OCI-LY7 (cell line): ENCODE data around the gene MPI. TPM values are rescaled to one million over a fixed set of nuclear protein-coding genes. Genes with fewer than 3 reads are reported as not detected.

Experiments used
- BruUV-seq: library from RNA; stranded (reverse); fragments of 400-500 nt; replicated peaks from 2 replicates; lab custom pipeline; 2021; lab: Mats Ljungman, UMichigan
- CTCF ChIA-PET: fragments of 300-600 bp; sonication (Branson Sonifier 250); formaldehyde crosslinking; loops from one replicate; lab custom pipeline; 2022; ENCODE audit warnings: antibody characterized with exemption; ENCODE audit not compliant: unreplicated experiment; lab: Charles Lee
- POLR2A ChIA-PET: fragments of 300-600 bp; sonication (Branson Sonifier 250); formaldehyde crosslinking; loops from one replicate; lab custom pipeline; 2022; ENCODE audit warnings: antibody characterized with exemption; lab: Charles Lee
- DNase-seq: peaks from one replicate; pipeline ENCODE4 v3.0.0-alpha.2; 2015; ENCODE audit warnings: low spot score
- H2AFZ ChIP-seq: fragments of 200-600 bp; sonication (generic), shearing (Covaris generic); 2 replicates; pipeline ENCODE4 v1.6.1; 2014; ENCODE audit warnings: mild to moderate bottlenecking, antibody characterized with exemption, low read length, moderate library complexity
- H3K27ac ChIP-seq: fragments of 200-600 bp; sonication (generic); 2 replicates; pipeline ENCODE4 v1.5.1; 2014; ENCODE audit warnings: mixed run types, low read depth, mild to moderate bottlenecking, moderate library complexity, low read length, inconsistent platforms; ENCODE audit not compliant: poor library complexity, severe bottlenecking
- H3K36me3 ChIP-seq: fragments of 200-600 bp; sonication (generic); 2 replicates; pipeline ENCODE4 v1.6.1; 2014; ENCODE audit warnings: mild to moderate bottlenecking, antibody characterized with exemption, low read length, moderate library complexity, mixed read lengths; ENCODE audit not compliant: insufficient read depth
- H3K4me1 ChIP-seq: fragments of 200-600 bp; sonication (generic); 2 replicates; pipeline ENCODE4 v1.5.1; 2014; ENCODE audit warnings: mild to moderate bottlenecking, low read length; ENCODE audit not compliant: insufficient read depth, poor library complexity, severe bottlenecking
- H3K4me2 ChIP-seq: fragments of 200-600 bp; sonication (generic); 2 replicates; pipeline ENCODE4 v1.6.1; 2014; ENCODE audit warnings: mild to moderate bottlenecking, low read length
- H3K4me3 ChIP-seq: fragments of 200-600 bp; sonication (generic); 2 replicates; pipeline ENCODE4 v1.5.1; 2014; ENCODE audit warnings: mild to moderate bottlenecking, low read depth, low read length; ENCODE audit not compliant: poor library complexity, severe bottlenecking
- H3K79me2 ChIP-seq: fragments of 200-600 bp; sonication (generic); 2 replicates; pipeline ENCODE4 v1.6.1; 2016; ENCODE audit warnings: low read depth, mild to moderate bottlenecking, low read length, moderate library complexity, mixed read lengths; ENCODE audit not compliant: insufficient read depth
- H3K9me2 ChIP-seq: fragments of 200-600 bp; sonication (generic); 2 replicates; pipeline ENCODE4 v1.6.1; 2016; ENCODE audit warnings: mild to moderate bottlenecking, low read length, mixed read lengths; ENCODE audit not compliant: insufficient read depth
- H3K9me3 ChIP-seq: fragments of 200-600 bp; sonication (generic); 2 replicates; pipeline ENCODE4 v1.6.1; 2014; ENCODE audit warnings: mild to moderate bottlenecking, mixed run types, low read length, mixed read lengths
- H4K20me1 ChIP-seq: fragments of 200-600 bp; sonication (generic); 2 replicates; pipeline ENCODE4 v1.6.1; 2014; ENCODE audit warnings: mild to moderate bottlenecking, antibody characterized with exemption, low read length, moderate library complexity, mixed read lengths; ENCODE audit not compliant: insufficient read depth
- CTCF ChIP-seq: fragments of 200-600 bp; sonication (generic); conservative IDR thresholded peaks from 2 replicates; pipeline ENCODE4 v1.5.1; 2014; ENCODE audit warnings: mild to moderate bottlenecking, antibody characterized with exemption, low read length, moderate library complexity, mixed read lengths
- EZH2phosphoT487 ChIP-seq: fragments of 200-600 bp; sonication (generic); IDR thresholded peaks from 2 replicates; pipeline ENCODE4 v1.6.1; 2018; ENCODE audit warnings: low read depth, borderline replicate concordance, mild to moderate bottlenecking, mixed run types, antibody characterized with exemption, low read length, moderate library complexity, mixed read lengths
- intact Hi-C: fragments of 100-400 bp; cut with micrococcal nuclease; formaldehyde crosslinking; loops from one replicate; pipeline ENCODE4 v1.10.0; 2022; ENCODE audit not compliant: unreplicated experiment
- total RNA-seq, 2 experiments: library from RNA; depleted of rRNA in 1 of 2; stranded (reverse); fragments of >200 nt in 1 of 2; shearing (Covaris generic) in 1 of 2; gene quantifications; 2 replicates each; pipeline ENCODE4 v1.2.3, GENCODE V29; 2014 to 2022

Gene MPI
- total RNA-seq, 2 experiments from 2014 or later: 58.9 to 67.2 TPM

- no peaks in the 10 kb centered on the region for H4K20me1 ChIP-seq
- H3K27ac ChIP-seq: no peak overlapping the region
- H3K36me3 ChIP-seq: peaks cover 61% of the 10 kb centered on the region
- peaks cover 48% of the 10 kb centered on the region for H3K4me1 ChIP-seq
- H3K4me2 ChIP-seq: no peak overlapping the region
- BruUV-seq: no TSS peak
- H3K9me3 ChIP-seq: no peaks in the 10 kb centered on the region
- ChIA-PET POLR2A (interaction anchor here (0.5 to 0.6 kb wide), 3 partner anchors 34 to 345 kb away, joined by 3 to 4 read pairs (median 4); no protein-coding TSS in a partner anchor), CTCF (no interaction called here)
- H3K9me2 ChIP-seq: no peaks in the 10 kb centered on the region
- H3K79me2 ChIP-seq: peaks cover 7% of the 10 kb centered on the region; the same call in 1 of the 2 replicates
- no peak overlapping the region for H2AFZ ChIP-seq
- no peak overlapping the region for H3K4me3 ChIP-seq
- intact Hi-C loops: loop anchor here (5.0 kb wide), 1 partner anchor 266 kb away; no protein-coding TSS in a partner anchor
- TF ChIP-seq EZH2phosphoT487 (no peak), CTCF (no peak)
- DNase-seq: no peak
Measured at GRCh38 chr15:74903676-74904075, 13.8 kb downstream of the MPI start.

GRCh38 chr15:74904190-74904805 is 14.5 kb downstream of the MPI start:
- intact Hi-C loops: loop anchor here (5.0 kb wide), 1 partner anchor 267 kb away; no protein-coding TSS in a partner anchor
- BruUV-seq: no TSS peak
- H2AFZ ChIP-seq: no peak overlapping the region
- no peak for DNase-seq
- no peaks in the 10 kb centered on the region for H3K9me2 ChIP-seq
- H3K36me3 ChIP-seq: peaks cover 55% of the 10 kb centered on the region
- TF ChIP-seq CTCF (no peak), EZH2phosphoT487 (no peak)
- ChIA-PET CTCF (no interaction called here), POLR2A (interaction anchor here (0.5 to 0.7 kb wide), 5 partner anchors 20 to 346 kb away, joined by 3 to 6 read pairs (median 4); no protein-coding TSS in a partner anchor)
- no peaks in the 10 kb centered on the region for H4K20me1 ChIP-seq
- no peak overlapping the region for H3K4me2 ChIP-seq
- no peaks in the 10 kb centered on the region for H3K9me3 ChIP-seq
- H3K27ac ChIP-seq: no peak overlapping the region
- peaks cover 7% of the 10 kb centered on the region; the same call in 1 of the 2 replicates for H3K79me2 ChIP-seq
- H3K4me1 ChIP-seq: peaks cover 48% of the 10 kb centered on the region
- no peak overlapping the region for H3K4me3 ChIP-seq

- peak; percentile 46 for DNase-seq
Measured at GRCh38 chr15:74906067-74906449, 16.2 kb downstream of the MPI start.

More at GRCh38 chr15:74906067-74906449, 16.2 kb downstream of the MPI start:
- H3K36me3 ChIP-seq: peaks cover 51% of the 10 kb centered on the region
- H3K4me3 ChIP-seq: peak overlapping the region; percentile 91
- TF ChIP-seq EZH2phosphoT487 (no peak), CTCF (no peak)
- intact Hi-C loops: no loop called here
- peak overlapping the region; percentile 100 for H3K4me2 ChIP-seq
- peaks cover 48% of the 10 kb centered on the region for H3K4me1 ChIP-seq
- peak overlapping the region; percentile 59 for H3K27ac ChIP-seq
- ChIA-PET POLR2A (interaction anchor here (0.5 to 1.8 kb wide), 12 partner anchors 8 to 546 kb away, joined by 3 to 5 read pairs (median 3); partner anchors contain the start of gene SIN3A), CTCF (interaction anchor here (0.6 kb wide), 1 partner anchor 104 kb away, joined by 3 read pairs; no protein-coding TSS in a partner anchor)
- peak overlapping the region; percentile 96 for H2AFZ ChIP-seq
- H3K79me2 ChIP-seq: peaks cover 7% of the 10 kb centered on the region; the same call in 1 of the 2 replicates
- H3K9me3 ChIP-seq: no peaks in the 10 kb centered on the region
- no peaks in the 10 kb centered on the region for H4K20me1 ChIP-seq
- no TSS peak for BruUV-seq
- no peaks in the 10 kb centered on the region for H3K9me2 ChIP-seq
